IgD-negative memory B cell (primary cell): Measurements from ENCODE around the gene IDH1. TPM values are rescaled to one million over a fixed set of nuclear protein-coding genes. Genes with fewer than 3 reads are reported as not detected.
"Not testable (repeated sequence)": the region's sequence is repeated elsewhere in the genome, so short reads cannot be mapped to it uniquely, and the experiment has no call there.

Source experiments
- H3K27ac Mint-ChIP-seq, 3 donors: one replicate each; pipeline ENCODE4 v1.8.0; 2020 to 2022; ENCODE audit warnings: mild to moderate bottlenecking in 3 of 3, mixed read lengths in 3 of 3, moderate library complexity in 1 of 3
- H3K27me3 Mint-ChIP-seq: one replicate; pipeline ENCODE4 v1.8.0; 2021; ENCODE audit warnings: mixed read lengths
- H3K36me3 Mint-ChIP-seq: one replicate; pipeline ENCODE4 v1.8.0; 2020; ENCODE audit warnings: mild to moderate bottlenecking, mixed read lengths
- H3K4me1 Mint-ChIP-seq, 3 donors: one replicate each; pipeline ENCODE4 v1.8.0; 2020 to 2022; ENCODE audit warnings: mixed read lengths in 3 of 3, mild to moderate bottlenecking in 1 of 3
- H3K4me3 Mint-ChIP-seq, 4 donors: one replicate each; pipeline ENCODE4 v1.8.0; 2020 to 2022; ENCODE audit warnings: mild to moderate bottlenecking in 4 of 4, mixed read lengths in 4 of 4, moderate library complexity in 3 of 4
- H3K9me3 Mint-ChIP-seq, 3 donors: one replicate each; pipeline ENCODE4 v1.8.0; 2020 to 2021; ENCODE audit warnings: mixed read lengths in 3 of 3, mild to moderate bottlenecking in 1 of 3
- polyA plus RNA-seq: library from polyadenylated mRNA; unstranded; fragments of 300-500 nt; fragmentation: Illumina TruSeq; gene quantifications from one replicate; pipeline ENCODE4 v1.2.3, GENCODE V29; 2021

IDH1 gene
- polyA plus RNA-seq, 1 donor from 2014 or later = 9.9 TPM

DNA sequence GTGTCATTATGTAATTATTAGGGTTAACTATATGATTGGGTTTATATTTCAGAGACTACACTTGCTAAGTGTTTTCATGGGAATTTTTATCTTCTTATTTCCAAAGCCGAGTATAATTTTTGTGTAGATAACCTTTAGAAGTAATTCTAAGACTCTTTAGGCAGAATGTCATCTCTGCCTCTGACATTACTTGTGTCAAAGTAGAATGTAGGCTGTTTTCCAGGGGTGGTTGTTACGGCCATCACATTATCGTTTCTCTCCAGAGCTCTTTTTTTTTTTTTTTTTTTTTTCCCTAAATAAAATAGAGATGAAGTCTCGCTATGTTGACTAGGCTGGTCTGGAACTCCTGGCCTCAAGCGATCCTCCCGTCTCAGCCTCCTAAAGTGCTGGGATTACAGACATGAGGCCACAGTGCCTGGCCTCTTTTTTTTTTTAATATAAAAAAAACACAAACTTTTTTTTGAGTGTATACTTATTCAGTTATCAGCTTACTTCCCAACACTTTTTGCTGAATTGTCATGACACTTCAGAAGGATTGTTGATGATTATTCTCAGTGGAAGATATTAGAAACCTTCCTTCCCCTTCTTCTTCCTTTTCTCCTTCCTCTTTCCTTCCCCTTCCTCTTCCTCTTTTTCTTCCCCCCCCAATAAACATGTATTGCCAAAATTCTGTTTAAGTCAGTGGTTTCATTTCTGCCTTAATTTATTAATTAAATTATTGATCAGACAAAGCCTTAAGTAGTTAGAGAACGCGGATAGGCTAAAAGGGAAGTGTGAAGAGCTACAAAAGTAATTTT lies 13.5 kb upstream of the IDH1 start:
- Mint-ChIP-seq H3K4me3 (peak overlapping the region; percentile 92 to 98 (median 96)), H3K27ac (peak overlapping the region in 2 of 3 donors; percentile 62 to 84), H3K4me1 (peaks cover 27 to 39% (median 31%) of the 10 kb centered on the region in 3 donors), H3K27me3 (no peaks in the 10 kb centered on the region), H3K9me3 (no peaks in the 10 kb centered on the region), H3K36me3 (peaks cover 4% of the 10 kb centered on the region)

DNA sequence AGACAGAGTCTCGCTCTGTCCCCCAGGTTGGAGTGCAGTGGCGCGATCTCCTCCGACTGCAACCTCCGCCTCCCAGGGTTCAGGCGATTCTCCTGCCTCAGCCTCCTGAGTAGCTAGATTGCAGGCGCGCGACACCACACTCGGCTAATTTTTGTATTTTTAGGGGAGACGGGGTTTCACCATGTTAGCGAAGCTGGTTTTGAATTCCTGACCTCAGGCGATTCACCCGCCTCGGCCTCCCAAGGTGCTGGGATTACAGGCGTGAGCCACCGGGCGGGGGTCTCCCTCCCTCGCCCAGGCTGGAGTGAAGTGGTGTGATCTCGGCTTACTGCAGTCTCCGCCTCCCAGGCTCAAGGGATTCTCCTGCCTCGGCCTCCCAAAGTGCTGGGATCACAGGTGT lies 12.7 kb upstream of the IDH1 start:
- not testable (repeated sequence) for H3K36me3 Mint-ChIP-seq, H3K9me3 Mint-ChIP-seq, H3K27me3 Mint-ChIP-seq
- Mint-ChIP-seq H3K4me1 (peaks cover 29 to 44% (median 33%) of the 10 kb centered on the region in 3 donors), H3K27ac (peak overlapping the region in 2 of 3 donors; percentile 84 to 95), H3K4me3 (peak overlapping the region; percentile 92 to 98 (median 96))

DNA sequence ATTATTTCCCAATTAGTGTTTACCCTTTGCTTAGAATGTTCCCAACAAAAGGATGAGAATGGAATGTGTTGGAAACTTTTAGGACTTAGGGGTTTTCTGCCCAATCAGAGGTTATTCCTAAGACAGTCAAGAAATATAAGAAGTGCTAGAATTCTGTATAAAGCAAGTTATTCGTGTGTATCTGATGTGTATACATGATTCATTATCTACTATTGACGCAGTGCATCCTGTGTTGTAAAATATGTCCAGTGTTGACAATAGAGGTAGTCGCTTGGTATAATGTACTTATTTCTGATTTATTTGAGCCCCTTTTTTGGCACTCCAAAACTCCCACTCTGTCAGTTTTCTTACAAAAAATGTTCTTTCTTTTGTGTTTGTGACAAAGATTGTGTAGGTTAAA lies 12.1 kb upstream of the IDH1 start:
- H3K4me1 Mint-ChIP-seq = peaks cover 29 to 44% (median 33%) of the 10 kb centered on the region in 3 donors
- peak overlapping the region; percentile 92 to 98 (median 96) for H3K4me3 Mint-ChIP-seq
- H3K9me3 Mint-ChIP-seq = no peaks in the 10 kb centered on the region
- no peaks in the 10 kb centered on the region for H3K27me3 Mint-ChIP-seq
- peaks cover 4% of the 10 kb centered on the region for H3K36me3 Mint-ChIP-seq
- H3K27ac Mint-ChIP-seq = peak overlapping the region; percentile 84 to 98 (median 95)

DNA sequence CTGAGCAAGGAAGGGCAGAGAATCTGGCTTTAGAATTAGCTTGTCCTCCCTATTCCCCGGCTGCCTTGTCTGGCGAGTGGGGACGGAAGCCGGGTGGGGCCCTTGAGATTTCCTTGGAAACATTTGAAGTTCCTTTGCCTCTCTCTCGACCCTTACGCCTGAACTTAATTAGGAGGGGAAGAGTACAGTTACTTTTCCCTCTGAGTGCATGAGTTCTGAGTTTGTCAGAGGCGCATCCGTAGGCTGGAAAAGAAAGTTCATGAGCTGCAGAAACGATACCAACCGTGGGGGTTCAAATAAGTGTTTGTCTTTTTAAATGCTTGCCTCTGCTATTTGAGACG lies 11.7 kb upstream of the IDH1 start:
- H3K4me1 Mint-ChIP-seq = peaks cover 29 to 42% (median 32%) of the 10 kb centered on the region in 3 donors
- peaks cover 4% of the 10 kb centered on the region for H3K36me3 Mint-ChIP-seq
- H3K27me3 Mint-ChIP-seq = no peaks in the 10 kb centered on the region
- H3K4me3 Mint-ChIP-seq = peak overlapping the region; percentile 92 to 98 (median 96)
- peak overlapping the region; percentile 84 to 98 (median 95) for H3K27ac Mint-ChIP-seq
- no peaks in the 10 kb centered on the region for H3K9me3 Mint-ChIP-seq

DNA sequence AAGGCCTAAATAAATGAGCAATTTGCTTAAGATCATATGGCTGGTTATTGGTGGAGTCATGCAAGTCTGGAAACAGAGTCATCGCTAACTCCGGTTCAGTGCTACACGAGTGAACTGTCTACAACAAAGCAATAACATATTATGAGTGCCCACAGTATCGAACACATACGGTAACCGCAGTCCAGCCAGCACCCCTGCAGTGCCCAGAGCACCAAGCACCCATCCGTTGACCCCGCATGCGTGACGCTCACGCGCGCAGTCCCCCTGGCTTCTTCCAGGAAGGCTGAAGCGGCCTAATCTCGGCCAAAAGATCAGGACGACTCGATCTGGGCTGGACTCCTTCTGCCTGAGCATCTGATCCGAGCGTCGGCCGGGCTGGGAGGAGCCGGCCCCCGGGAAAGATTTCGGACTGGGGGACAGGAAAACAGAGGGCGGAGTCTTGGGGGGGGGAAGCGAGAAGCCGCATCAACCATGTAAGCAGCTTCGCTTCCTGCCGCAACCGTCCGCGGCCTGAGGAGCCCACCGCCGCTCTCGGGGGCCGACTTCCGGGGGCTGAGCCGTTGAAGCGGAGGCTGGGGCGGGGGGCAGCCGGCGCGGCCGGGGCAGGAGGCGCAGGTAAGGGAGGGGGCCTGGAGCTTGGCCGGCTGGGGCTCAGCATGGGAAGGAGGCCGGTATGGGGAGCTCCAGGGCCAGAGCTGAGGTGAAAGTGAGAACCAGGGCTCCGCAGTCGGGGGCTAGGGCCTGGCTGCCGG lies 11.1 kb upstream of the IDH1 start, which contains the start of gene PIKFYVE:
TSS of gene PIKFYVE (plus strand) at position 455 of the 752 bp plus-strand sequence. CDS start 5,265 bp downstream, outside the sequence.
- Mint-ChIP-seq H3K9me3 (no peaks in the 10 kb centered on the region), H3K27me3 (no peaks in the 10 kb centered on the region), H3K27ac (peak within 1 kb of the TSS; percentile 84 to 98 (median 95)), H3K36me3 (peaks cover 2% of the 10 kb centered on the region), H3K4me1 (peaks cover 26 to 38% (median 28%) of the 10 kb centered on the region in 3 donors), H3K4me3 (peak within 1 kb of the TSS; percentile 92 to 98 (median 96))

DNA sequence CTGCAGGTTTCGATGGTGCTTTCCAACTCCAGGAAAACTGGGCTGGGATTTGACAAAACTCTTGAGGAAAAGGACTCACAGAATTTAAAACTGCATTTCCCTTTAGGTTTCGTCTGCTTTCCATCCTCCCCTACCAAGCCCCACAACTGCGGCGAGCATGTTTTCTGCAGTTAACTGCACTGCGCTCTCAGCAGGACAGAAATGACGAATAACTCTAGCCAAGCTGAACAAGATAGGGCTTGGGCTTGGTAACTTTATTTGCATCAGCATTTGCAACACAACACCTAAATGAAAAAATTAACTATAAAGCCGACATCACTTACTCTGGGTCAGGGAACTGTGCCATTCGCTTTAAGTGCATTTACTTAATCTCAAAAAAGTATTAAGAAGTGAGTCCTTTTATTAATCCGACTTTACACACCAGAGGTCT lies 10.5 kb upstream of the IDH1 start:
- H3K27me3 Mint-ChIP-seq = no peaks in the 10 kb centered on the region
- H3K4me3 Mint-ChIP-seq = peak overlapping the region; percentile 92 to 98 (median 96)
- H3K27ac Mint-ChIP-seq = peak overlapping the region; percentile 84 to 98 (median 95)
- H3K9me3 Mint-ChIP-seq = no peaks in the 10 kb centered on the region
- peaks cover 2% of the 10 kb centered on the region for H3K36me3 Mint-ChIP-seq
- peaks cover 26 to 38% (median 28%) of the 10 kb centered on the region in 3 donors for H3K4me1 Mint-ChIP-seq

DNA sequence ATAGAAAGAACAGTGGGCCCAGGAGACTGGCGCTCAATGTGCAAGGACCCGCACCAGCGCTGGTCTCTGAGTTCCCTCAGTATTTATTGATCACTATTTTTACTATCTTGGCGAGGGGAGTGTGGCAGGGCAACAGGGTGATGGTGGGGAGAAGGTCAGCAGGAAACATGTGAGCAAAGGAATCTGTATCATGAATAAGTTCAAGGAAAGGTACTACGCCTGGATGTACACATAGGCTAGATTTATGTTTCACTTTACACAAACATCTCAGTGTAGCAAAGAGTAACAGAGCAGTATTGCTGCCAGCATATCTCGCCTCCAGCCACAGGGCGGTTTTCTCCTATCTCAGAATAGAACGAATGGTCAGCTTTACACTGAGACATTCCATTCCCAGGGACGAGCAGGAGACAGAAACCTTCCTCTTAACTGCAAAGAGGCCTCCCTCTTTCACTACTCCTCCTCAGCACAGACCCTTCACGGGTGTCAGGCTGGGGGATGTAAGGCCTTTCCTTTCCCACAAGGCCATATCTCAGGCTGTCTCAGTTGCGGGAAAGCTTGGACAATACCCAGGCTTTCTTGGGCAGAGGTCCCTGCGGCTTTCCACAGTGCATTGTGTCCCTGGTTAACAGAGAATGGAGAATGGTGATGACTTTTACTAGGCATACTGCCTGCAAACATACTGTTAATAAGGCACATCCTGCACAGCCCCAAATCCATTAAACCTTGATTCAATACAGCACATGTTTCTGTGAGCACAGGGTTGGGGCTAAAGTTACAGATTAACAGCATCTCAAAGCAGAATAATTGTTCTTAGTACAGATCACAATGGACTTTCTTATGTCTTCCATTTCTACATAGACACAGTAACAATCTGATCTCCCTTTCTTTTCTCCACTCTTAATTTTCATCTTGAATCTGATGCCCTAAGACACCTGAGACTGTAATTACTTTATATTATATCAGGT lies 2.3 kb upstream of the IDH1 start:
- H3K4me1 Mint-ChIP-seq = peaks cover 16 to 26% (median 20%) of the 10 kb centered on the region in 3 donors
- H3K9me3 Mint-ChIP-seq, H3K27ac Mint-ChIP-seq, H3K36me3 Mint-ChIP-seq, H3K27me3 Mint-ChIP-seq: not testable (repeated sequence)
- peak overlapping the region in 2 of 4 donors; percentile 79 to 94 for H3K4me3 Mint-ChIP-seq

DNA sequence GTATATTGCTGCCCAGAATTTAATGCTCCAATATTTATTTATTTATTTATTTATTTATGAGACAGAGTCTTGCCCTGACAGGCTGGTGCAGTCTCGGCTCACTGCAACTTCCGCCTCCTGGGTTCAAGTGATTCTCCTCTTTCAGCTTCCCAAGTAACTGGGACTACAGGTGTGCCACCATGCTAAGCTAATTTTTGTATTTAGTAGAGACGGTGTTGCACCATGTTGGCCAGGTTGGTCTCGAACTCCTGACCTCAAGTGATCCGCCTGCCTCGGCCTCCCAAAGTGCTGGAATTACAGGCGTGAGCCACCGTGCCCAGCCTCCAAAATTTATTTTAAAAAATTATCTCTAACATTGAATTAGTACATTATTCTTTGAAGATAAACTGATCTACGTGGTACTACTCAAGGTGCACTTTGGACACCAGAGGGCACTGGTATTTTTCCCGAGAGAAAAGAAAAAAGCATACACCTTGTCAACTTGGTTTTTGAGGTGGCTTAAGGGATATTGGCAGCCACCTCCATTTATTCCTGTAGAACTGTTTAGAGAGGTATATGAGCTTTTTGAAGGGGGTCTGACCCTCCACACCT lies 1.4 kb upstream of the IDH1 start:
- Mint-ChIP-seq H3K4me3 (peak overlapping the region; percentile 66 to 100 (median 96)), H3K27me3 (no peaks in the 10 kb centered on the region), H3K4me1 (peaks cover 16 to 26% (median 21%) of the 10 kb centered on the region in 3 donors), H3K9me3 (no peaks in the 10 kb centered on the region), H3K27ac (no peak overlapping the region), H3K36me3 (no peaks in the 10 kb centered on the region)

DNA sequence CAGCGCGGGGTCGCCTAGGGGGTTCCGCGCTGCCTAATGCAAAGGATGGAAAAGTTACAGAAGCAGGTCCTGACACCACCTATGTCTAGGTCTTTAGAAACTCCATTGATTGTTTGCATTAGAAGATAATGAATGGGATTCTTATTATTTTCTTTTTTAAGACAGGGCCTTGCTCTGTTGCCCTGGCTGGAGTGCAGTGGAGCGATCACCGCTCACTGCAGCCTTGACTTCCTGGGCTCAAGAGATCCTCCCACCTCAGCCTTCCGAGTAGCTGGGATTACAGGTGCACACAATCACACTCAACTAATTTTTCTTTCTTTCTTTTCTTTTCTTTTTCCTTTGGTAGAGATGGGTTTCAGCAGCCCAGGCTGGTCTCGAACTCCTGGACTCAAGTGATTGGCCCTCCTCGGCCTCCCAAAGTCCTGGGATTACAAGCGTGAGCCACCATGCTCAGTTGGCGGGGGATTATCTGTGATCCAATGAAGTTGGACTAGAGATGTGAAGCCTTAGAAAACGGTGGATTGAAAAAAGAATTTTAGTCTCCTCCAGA lies 761 bp upstream of the IDH1 start:
- peak overlapping the region; percentile 94 to 100 (median 98) for H3K4me3 Mint-ChIP-seq
- no peaks in the 10 kb centered on the region for H3K36me3 Mint-ChIP-seq
- H3K27ac Mint-ChIP-seq = peak overlapping the region; percentile 47 to 94 (median 72)
- H3K4me1 Mint-ChIP-seq = peaks cover 16 to 30% (median 22%) of the 10 kb centered on the region in 3 donors
- H3K9me3 Mint-ChIP-seq = no peaks in the 10 kb centered on the region
- H3K27me3 Mint-ChIP-seq = no peaks in the 10 kb centered on the region

DNA sequence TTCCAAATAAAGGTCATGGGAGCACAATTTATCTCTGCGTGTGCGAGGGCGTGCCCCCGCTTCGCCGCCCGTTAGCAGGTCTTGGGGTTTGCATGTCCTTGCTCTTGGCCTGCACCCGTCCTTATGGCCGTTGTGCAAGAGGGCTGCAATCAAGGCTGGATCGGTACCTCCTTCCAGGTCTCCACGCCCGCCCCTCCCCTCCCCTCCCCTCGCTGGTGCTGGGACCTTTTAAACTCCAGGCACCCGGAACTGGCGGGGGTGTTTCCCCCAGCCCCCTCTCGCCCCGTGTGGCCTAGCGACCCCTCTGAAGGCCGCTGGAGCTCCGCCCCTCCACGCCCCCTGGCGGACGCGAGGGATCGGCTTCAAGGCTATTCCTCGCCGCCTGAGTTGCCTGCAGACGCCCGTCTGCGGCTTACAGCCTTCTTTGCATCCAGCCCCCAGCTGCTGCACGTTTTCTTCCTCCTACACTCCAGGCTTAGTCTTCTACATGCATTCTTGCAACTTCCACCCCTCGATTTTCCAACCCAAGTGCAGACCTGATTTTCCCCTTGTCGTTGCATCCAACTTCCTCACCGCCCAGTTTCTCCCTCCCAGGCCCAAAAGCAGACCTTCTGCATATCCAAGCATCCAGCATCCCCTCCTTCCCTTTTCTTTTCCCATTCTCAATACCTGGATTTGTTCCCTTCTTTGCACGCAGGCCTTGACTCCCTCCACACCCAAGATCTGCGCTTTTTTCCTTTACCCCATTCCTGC lies 577 bp downstream of the IDH1 start:
- no peaks in the 10 kb centered on the region for H3K27me3 Mint-ChIP-seq
- H3K9me3 Mint-ChIP-seq = no peaks in the 10 kb centered on the region
- peak overlapping the region; percentile 72 to 99 (median 94) for H3K27ac Mint-ChIP-seq
- peak overlapping the region; percentile 94 to 100 (median 98) for H3K4me3 Mint-ChIP-seq
- H3K36me3 Mint-ChIP-seq = peaks cover 3% of the 10 kb centered on the region
- peaks cover 23 to 33% (median 24%) of the 10 kb centered on the region in 3 donors for H3K4me1 Mint-ChIP-seq

DNA sequence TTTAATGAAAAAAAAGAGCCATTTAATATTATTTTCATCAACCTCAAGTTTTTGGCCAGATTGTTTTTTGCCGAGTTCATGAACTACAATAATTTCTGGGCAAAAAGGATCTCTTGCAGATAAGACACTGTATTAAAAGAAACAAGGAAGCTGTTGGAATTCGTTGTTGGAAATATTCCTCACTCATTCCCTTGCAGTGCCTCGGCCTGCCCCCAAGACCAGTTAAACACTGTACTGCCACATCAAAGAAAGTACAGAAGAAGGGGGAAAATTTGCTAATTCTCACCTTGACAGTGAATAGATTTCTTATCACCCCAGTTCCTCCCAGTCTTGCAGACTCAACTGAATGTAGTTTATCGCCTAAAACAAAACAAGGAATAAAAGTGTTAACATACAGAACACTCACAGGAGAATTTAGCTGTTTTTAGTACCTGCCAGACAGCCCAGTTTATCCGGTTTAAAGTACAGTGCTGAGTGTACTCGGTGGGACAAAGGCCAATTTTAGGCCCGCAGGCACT lies 1.2 kb downstream of the IDH1 start:
- Mint-ChIP-seq H3K36me3 (peaks cover 3% of the 10 kb centered on the region), H3K27ac (peak overlapping the region in 2 of 3 donors; percentile 33 to 85), H3K4me1 (peaks cover 22 to 33% (median 23%) of the 10 kb centered on the region in 3 donors), H3K27me3 (no peaks in the 10 kb centered on the region), H3K4me3 (peak overlapping the region; percentile 94 to 100 (median 98)), H3K9me3 (no peaks in the 10 kb centered on the region)

DNA sequence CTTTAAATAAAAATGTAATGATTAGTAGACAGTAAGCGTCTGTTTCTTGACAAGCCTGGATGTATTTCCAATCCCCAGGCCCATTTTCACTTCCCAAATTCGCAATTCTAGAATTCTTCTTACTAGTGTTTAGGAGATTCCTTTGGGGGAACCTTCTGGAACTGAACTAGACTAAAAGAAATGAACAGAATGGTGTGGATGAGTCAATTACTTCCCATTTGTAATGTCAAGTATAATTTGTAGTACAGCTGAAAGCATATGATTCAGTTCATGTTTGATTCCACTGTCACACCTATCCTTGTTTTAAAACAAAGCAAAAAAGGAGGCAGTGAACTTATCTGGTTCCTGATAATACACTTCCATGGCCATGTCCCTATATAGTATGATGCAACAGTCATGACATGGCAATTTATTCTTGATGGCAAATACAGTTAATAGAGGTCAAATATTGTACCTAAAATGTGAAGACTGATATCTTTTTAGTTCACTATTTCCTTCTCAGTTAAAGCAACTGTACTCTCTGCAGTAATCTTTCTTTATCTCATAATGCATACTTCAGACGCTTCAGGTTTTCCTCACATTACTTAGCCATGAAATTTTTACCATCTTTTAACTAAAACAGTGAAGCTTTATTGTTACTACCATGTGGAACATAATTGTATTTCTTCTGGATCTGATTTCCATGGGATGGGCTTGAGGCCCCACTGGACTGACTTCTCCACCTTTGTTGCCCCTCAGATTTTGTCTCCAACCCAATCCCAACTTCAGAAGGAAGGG lies 2.0 kb downstream of the IDH1 start:
- H3K4me1 Mint-ChIP-seq = peaks cover 22 to 35% (median 23%) of the 10 kb centered on the region in 3 donors
- H3K27me3 Mint-ChIP-seq = no peaks in the 10 kb centered on the region
- H3K36me3 Mint-ChIP-seq = peaks cover 3% of the 10 kb centered on the region
- no peaks in the 10 kb centered on the region for H3K9me3 Mint-ChIP-seq
- H3K27ac Mint-ChIP-seq = peak overlapping the region in 1 of 3 donors; percentile 85
- peak overlapping the region; percentile 94 to 100 (median 98) for H3K4me3 Mint-ChIP-seq
